GM10266 (cell line): Measurements from ENCODE around the gene CCR5AS.

Source experiments
- DNase-seq: peaks from one replicate; pipeline ENCODE4 v3.0.0; 2012; ENCODE audit errors: extremely low spot score
- CTCF ChIP-seq: IDR thresholded peaks from 2 replicates; pipeline ENCODE4 v1.5.1; 2012; ENCODE audit warnings: mild to moderate bottlenecking, low read depth; ENCODE audit not compliant: control insufficient read depth, insufficient read depth; ENCODE audit errors: missing control alignments

CCR5AS gene

GRCh38 chr3:46316206-46316605 is 90.7 kb downstream of the CCR5AS start:
- TF ChIP-seq CTCF: no peak
- no peak for DNase-seq

GRCh38 chr3:46314517-46314916 is 92.3 kb downstream of the CCR5AS start:
- DNase-seq: no peak
- TF ChIP-seq CTCF: no peak
